Spleen (tissue), 7 donors: ENCODE results near the gene HOXB5.

Experiments
- CTCF ChIP-seq, 11 experiments: fragments of 200-600 bp in 7 of 11; fragments of 450-650 bp in 4 of 11; sonication (generic) in 4 of 11; IDR thresholded peaks in 8 of 11; conservative IDR thresholded peaks in 3 of 11; 1 replicate in 7 of 11; 2 replicates in 4 of 11; pipeline versions ENCODE4 v1.4.0 to v1.8.0; 2016 to 2021; ENCODE audit warnings: antibody characterized with exemption in 11 of 11, inconsistent platforms in 4 of 11, mild to moderate bottlenecking in 1 of 11
- POLR2AphosphoS5 ChIP-seq, 3 donors: sonication (generic); formaldehyde crosslinking; IDR thresholded peaks; one replicate each; pipeline ENCODE4 v1.5.1; 2017; ENCODE audit warnings: antibody characterized with exemption in 3 of 3
- donor health status: DM: no; HTN: no; CAD: no; lungs with moderate emphysema.
- donor health status: DM: no; HTN: no; CAD: no.
- donor health status: DM: no; HTN: no; CAD: no.

GRCh38 chr17:48565022-48565554, 28.5 kb downstream of the HOXB5 start:
- TF ChIP-seq CTCF (IDR thresholded peaks at IDR 0.05 in 8 of 11, conservative IDR thresholded peaks at IDR 0.05 in 3 of 11): no peak
- no peak for TF ChIP-seq POLR2AphosphoS5 (IDR thresholded peaks at IDR 0.05)
